HG02763 (cell line): Measurements from ENCODE around the gene PIGK.

ENCODE experiments used
- ATAC-seq: cut with Tn5 transposase; IDR thresholded peaks from one replicate; pipeline ENCODE4 v1.9.1; 2021; ENCODE audit warnings: mild to moderate bottlenecking, moderate library complexity; ENCODE audit not compliant: unreplicated experiment

PIGK gene

GRCh38 chr1:77040826-77041225, 178.4 kb downstream of the PIGK start:
- no peak for ATAC-seq

GRCh38 chr1:77039739-77040138, 179.5 kb downstream of the PIGK start:
- no peak for ATAC-seq

GRCh38 chr1:77039111-77039510, 180.1 kb downstream of the PIGK start:
- no peak for ATAC-seq
